ENCODE results near the gene C19orf67. TPM values are rescaled to one million over a fixed set of nuclear protein-coding genes. Genes with fewer than 3 reads are reported as not detected.

The C19orf67 gene
- total and polyA plus RNA-seq, 2 donors (not counting 1 experiment from before 2014, with no cell fraction given): 1.2 TPM; not detected in 1

GRCh38 chr19:14050512-14050911 is 35.1 kb downstream of the C19orf67 start:
- Mint-ChIP-seq H3K27me3 (no peaks in the 10 kb centered on the region), H3K9me3 (ENCODE audit: insufficient read depth) (no peaks in the 10 kb centered on the region), H3K4me1 (no peaks in the 10 kb centered on the region), H3K27ac (no peak overlapping the region), H3K4me3 (no peak overlapping the region)
- Histone ChIP-seq H3K4me1 (ENCODE audit: control insufficient read depth in 2 of 2, insufficient read depth in 2 of 2, low read length in 2 of 2) (no peaks in the 10 kb centered on the region), H3K9ac (ENCODE audit: low read length) (no peak overlapping the region), H3K4me2 (replicated peaks; ENCODE audit: low read depth, low read length, poor library complexity, severe bottlenecking) (no peak overlapping the region), H3K9me3 (ENCODE audit: control extremely low read depth in 1 of 3, control insufficient read depth in 2 of 3, insufficient read depth in 1 of 3, low read length in 2 of 3) (peaks cover 0 to 11% (median 2%) of the 10 kb centered on the region in 3 donors), H4K20me1 (ENCODE audit: control insufficient read depth, insufficient read depth, low read length, poor library complexity, severe bottlenecking) (peaks cover 20% of the 10 kb centered on the region), H3K27ac (ENCODE audit: low read length in 2 of 2) (no peak overlapping the region), H2AFZ (ENCODE audit: insufficient read depth, low read depth, low read length, poor library complexity, severe bottlenecking) (no peak overlapping the region), H3K36me3 (replicated peaks in 1 of 2; ENCODE audit: control extremely low read depth in 1 of 2, control insufficient read depth in 1 of 2, extremely low read depth in 1 of 2, insufficient read depth in 2 of 2, low read length in 1 of 2) (peaks cover 9 to 47% of the 10 kb centered on the region in 2 experiments), H3K79me2 (ENCODE audit: control insufficient read depth, insufficient read depth, low read length) (no peaks in the 10 kb centered on the region), H3K27me3 (replicated peaks in 1 of 4; ENCODE audit: control extremely low read depth in 1 of 4, control insufficient read depth in 3 of 4, insufficient read depth in 4 of 4, low read length in 3 of 4) (no peaks in the 10 kb centered on the region), H3K4me3 (ENCODE audit: control extremely low read depth in 1 of 5, extremely low read depth in 1 of 5, insufficient read depth in 1 of 5, low read depth in 2 of 5, low read length in 4 of 5) (no peak overlapping the region)
- ChIA-PET POLR2A (interaction anchor here (0.7 kb wide), 1 partner anchor 168 kb away, joined by 9 read pairs; no protein-coding TSS in a partner anchor), CTCF (interaction anchor here (0.7 to 1.1 kb wide), 2 partner anchors 18 to 1298 kb away, joined by 4 read pairs; no protein-coding TSS in a partner anchor)
- TF ChIP-seq EZH2 (IDR thresholded peaks at IDR 0.05; ENCODE audit: borderline replicate concordance, insufficient read depth, low read depth, low read length, poor library complexity, severe bottlenecking): no peak
- no peak for TF ChIP-seq CTCF (IDR thresholded peaks at IDR 0.05)
- DNase-seq: no peak
- 100% methylated on average over 4 of the region's 4 CpGs for WGBS (ENCODE audit: insufficient coverage)
- intact Hi-C loops (cut with micrococcal nuclease): no loop called here
- no peak for ATAC-seq (ENCODE audit: low read depth)

- no peak overlapping the region for H3K27ac ChIP-seq (ENCODE audit: low read length in 2 of 2)
- Mint-ChIP-seq H3K27me3 (no peaks in the 10 kb centered on the region), H3K4me3 (no peak overlapping the region), H3K9me3 (ENCODE audit: insufficient read depth) (no peaks in the 10 kb centered on the region), H3K27ac (no peak overlapping the region), H3K4me1 (no peaks in the 10 kb centered on the region)
- no peaks in the 10 kb centered on the region for H3K79me2 ChIP-seq (ENCODE audit: control insufficient read depth, insufficient read depth, low read length)
- POLR2A ChIA-PET: interaction anchor here (0.5 to 0.7 kb wide), 2 partner anchors 24 to 260 kb away, joined by 3 to 5 read pairs; partner anchors contain the start of gene MISP3
- no peak overlapping the region for H3K4me2 ChIP-seq (replicated peaks; ENCODE audit: low read depth, low read length, poor library complexity, severe bottlenecking)
- H3K9me3 ChIP-seq (ENCODE audit: control extremely low read depth in 1 of 3, control insufficient read depth in 2 of 3, insufficient read depth in 1 of 3, low read length in 2 of 3): peaks cover 0 to 9% (median 2%) of the 10 kb centered on the region in 3 donors
- H3K9ac ChIP-seq (ENCODE audit: low read length): no peak overlapping the region
- peak; percentile 92 for ATAC-seq (ENCODE audit: low read depth)
- no peak overlapping the region for H3K4me3 ChIP-seq (ENCODE audit: control extremely low read depth in 1 of 5, extremely low read depth in 1 of 5, insufficient read depth in 1 of 5, low read depth in 2 of 5, low read length in 4 of 5)
- peaks cover 9 to 56% of the 10 kb centered on the region in 2 experiments for H3K36me3 ChIP-seq (replicated peaks in 1 of 2; ENCODE audit: control extremely low read depth in 1 of 2, control insufficient read depth in 1 of 2, extremely low read depth in 1 of 2, insufficient read depth in 2 of 2, low read length in 1 of 2)
- CTCF ChIA-PET: interaction anchor here (0.6 to 3.0 kb wide), 41 partner anchors 7 to 933 kb away, joined by 3 to 29 read pairs (median 4); partner anchors contain the start of genes IL27RA and MISP3
- DNase-seq: peak; percentile 80
- H3K27me3 ChIP-seq (replicated peaks in 1 of 4; ENCODE audit: control extremely low read depth in 1 of 4, control insufficient read depth in 3 of 4, insufficient read depth in 4 of 4, low read length in 3 of 4): no peaks in the 10 kb centered on the region
- H3K4me1 ChIP-seq (ENCODE audit: control insufficient read depth in 2 of 2, insufficient read depth in 2 of 2, low read length in 2 of 2): no peaks in the 10 kb centered on the region
- intact Hi-C loops (cut with micrococcal nuclease): loop anchor here (1.0 kb wide), 1 partner anchor 142 kb away; the partner anchor contains the start of genes BRME1 and CC2D1A
- no peak for TF ChIP-seq EZH2 (IDR thresholded peaks at IDR 0.05; ENCODE audit: borderline replicate concordance, insufficient read depth, low read depth, low read length, poor library complexity, severe bottlenecking)
- peak; percentile 95 for TF ChIP-seq CTCF (IDR thresholded peaks at IDR 0.05)
- H4K20me1 ChIP-seq (ENCODE audit: control insufficient read depth, insufficient read depth, low read length, poor library complexity, severe bottlenecking): peaks cover 20% of the 10 kb centered on the region
- 84% methylated on average over 3 of the region's 8 CpGs for WGBS (ENCODE audit: insufficient coverage)
- no peak overlapping the region for H2AFZ ChIP-seq (ENCODE audit: insufficient read depth, low read depth, low read length, poor library complexity, severe bottlenecking)
Measured at GRCh38 chr19:14048443-14049153, 37.0 kb downstream of the C19orf67 start.

All from B cell (primary cell).